ENCODE results near the gene SLC45A3.

GRCh38 chr1:205706601-205707502, 26.5 kb upstream of the SLC45A3 start:
- TF ChIP-seq CTCF (IDR thresholded peaks at IDR 0.05 in 4 of 5, conservative IDR thresholded peaks at IDR 0.05 in 1 of 5) (no peak), POLR2A (IDR thresholded peaks at IDR 0.05) (no peak)
